ENCODE results near the gene MACC1.

The MACC1 gene

GRCh38 chr7:20218279-20218678 is 1.1 kb upstream of the MACC1 start:
- peaks cover 2% of the 10 kb centered on the region for H3K79me1 ChIP-seq (ENCODE audit: low read length)
- no peak overlapping the region for H3K4ac ChIP-seq (ENCODE audit: low read depth, low read length)
- DNase-seq: peak; percentile 5 to 24
- H4K12ac ChIP-seq (ENCODE audit: low read depth, low read length): no peak overlapping the region
- no peaks in the 10 kb centered on the region for H3K36me3 ChIP-seq (ENCODE audit: control insufficient read depth in 1 of 2, insufficient read depth in 2 of 2, low read length in 2 of 2)
- no peaks in the 10 kb centered on the region for H3K79me2 ChIP-seq (ENCODE audit: control insufficient read depth, insufficient read depth, low read length, poor library complexity)
- no peak overlapping the region for H2BK120ac ChIP-seq (ENCODE audit: insufficient read depth, low read length, poor library complexity)
- no peak overlapping the region for H2BK12ac ChIP-seq (ENCODE audit: low read length)
- no peak overlapping the region for H3K14ac ChIP-seq (ENCODE audit: low read length)
- no peak overlapping the region for H2AK5ac ChIP-seq (ENCODE audit: low read length)
- H3K9me3 ChIP-seq (ENCODE audit: insufficient read depth, low read depth, low read length): no peaks in the 10 kb centered on the region
- no peak overlapping the region for H3K4me3 ChIP-seq (ENCODE audit: low read depth, low read length)
- no peak overlapping the region for H3K23ac ChIP-seq (ENCODE audit: low read length)
- no peak overlapping the region for H2AFZ ChIP-seq (ENCODE audit: insufficient read depth, low read length, poor library complexity)
- H3K4me1 ChIP-seq (ENCODE audit: control insufficient read depth in 1 of 2, insufficient read depth in 2 of 2, low read length in 2 of 2): peaks cover 2 to 5% of the 10 kb centered on the region in 2 experiments
- no peak overlapping the region for H3K4me2 ChIP-seq (ENCODE audit: low read length)
- H3K27me3 ChIP-seq (ENCODE audit: insufficient read depth, low read length): no peaks in the 10 kb centered on the region
- no peak overlapping the region for H3K9ac ChIP-seq (ENCODE audit: low read length)
- no peak overlapping the region for H4K8ac ChIP-seq (ENCODE audit: low read depth, low read length)
- H3K18ac ChIP-seq (ENCODE audit: low read length): no peak overlapping the region
- H2BK5ac ChIP-seq (ENCODE audit: low read depth, low read length, poor library complexity): no peak overlapping the region
- no peak overlapping the region for H3K27ac ChIP-seq (ENCODE audit: low read depth, low read length)
- no peak overlapping the region for H4K91ac ChIP-seq (ENCODE audit: low read depth, low read length)

DNA sequence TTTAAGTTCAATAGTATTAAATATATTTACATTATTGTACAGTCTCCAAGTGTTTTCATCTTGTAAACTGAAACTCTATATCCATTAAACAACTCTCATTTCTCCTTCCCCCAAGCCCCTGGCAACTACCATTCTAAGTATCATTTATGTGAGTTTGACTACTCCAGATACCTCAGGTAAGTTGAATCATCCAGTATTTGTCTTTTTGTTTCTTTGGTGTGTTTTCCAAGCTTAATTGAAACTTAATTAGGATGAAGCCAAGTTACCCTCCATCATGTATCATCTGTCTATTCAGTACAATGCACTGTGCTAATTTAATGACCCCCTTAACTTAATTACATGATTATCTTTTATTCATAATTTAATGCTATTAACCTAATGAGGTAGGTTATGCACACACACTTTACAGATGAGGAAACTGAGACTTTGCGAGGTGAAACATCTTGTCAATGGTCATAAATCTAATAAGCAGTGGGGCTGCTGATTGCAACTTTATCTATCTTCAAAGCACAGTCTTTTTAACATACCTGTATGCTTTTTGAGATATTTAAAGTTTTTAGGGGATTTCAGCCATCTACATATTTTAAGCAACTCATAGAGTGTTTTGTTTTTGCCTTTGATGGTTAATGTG is 663 bp downstream of the MACC1 start:
- Histone ChIP-seq H4K91ac (ENCODE audit: low read depth, low read length) (no peak overlapping the region), H3K4me2 (ENCODE audit: low read length) (no peak overlapping the region), H2BK12ac (ENCODE audit: low read length) (no peak overlapping the region), H3K4ac (ENCODE audit: low read depth, low read length) (no peak overlapping the region), H3K27me3 (ENCODE audit: insufficient read depth, low read length) (no peaks in the 10 kb centered on the region), H3K4me1 (ENCODE audit: control insufficient read depth in 1 of 2, insufficient read depth in 2 of 2, low read length in 2 of 2) (peaks cover 2 to 5% of the 10 kb centered on the region in 2 experiments), H3K23ac (ENCODE audit: low read length) (no peak overlapping the region), H3K18ac (ENCODE audit: low read length) (no peak overlapping the region), H2AFZ (ENCODE audit: insufficient read depth, low read length, poor library complexity) (no peak overlapping the region), H3K4me3 (ENCODE audit: low read depth, low read length) (no peak overlapping the region), H3K79me2 (ENCODE audit: control insufficient read depth, insufficient read depth, low read length, poor library complexity) (no peaks in the 10 kb centered on the region), H2BK5ac (ENCODE audit: low read depth, low read length, poor library complexity) (no peak overlapping the region), H3K36me3 (ENCODE audit: control insufficient read depth in 1 of 2, insufficient read depth in 2 of 2, low read length in 2 of 2) (no peaks in the 10 kb centered on the region), H3K27ac (ENCODE audit: low read depth, low read length) (no peak overlapping the region), H4K12ac (ENCODE audit: low read depth, low read length) (no peak overlapping the region), H2BK120ac (ENCODE audit: insufficient read depth, low read length, poor library complexity) (no peak overlapping the region), H4K8ac (ENCODE audit: low read depth, low read length) (no peak overlapping the region), H3K14ac (ENCODE audit: low read length) (no peak overlapping the region), H2AK5ac (ENCODE audit: low read length) (no peak overlapping the region), H3K9me3 (ENCODE audit: insufficient read depth, low read depth, low read length) (no peaks in the 10 kb centered on the region), H3K79me1 (ENCODE audit: low read length) (peaks cover 2% of the 10 kb centered on the region), H3K9ac (ENCODE audit: low read length) (no peak overlapping the region)
- no peak for DNase-seq
- no CpG with 5 or more reads among the region's 1 CpG for WGBS (ENCODE audit: extremely low coverage, insufficient coverage, insufficient read length)

- no CpG with 5 or more reads among the region's 3 CpGs for WGBS (ENCODE audit: extremely low coverage, insufficient coverage, insufficient read length)
- H2BK12ac ChIP-seq (ENCODE audit: low read length): no peak overlapping the region
- peak; percentile 54 to 70 for DNase-seq
Measured at GRCh38 chr7:20214921-20215669, 2.1 kb downstream of the MACC1 start.

GRCh38 chr7:20214132-20214531 is 3.1 kb downstream of the MACC1 start:
- no peak overlapping the region for H3K4me3 ChIP-seq (ENCODE audit: low read depth, low read length)
- H3K79me2 ChIP-seq (ENCODE audit: control insufficient read depth, insufficient read depth, low read length, poor library complexity): no peaks in the 10 kb centered on the region
- peaks cover 0 to under 1% of the 10 kb centered on the region in 2 experiments for H3K36me3 ChIP-seq (ENCODE audit: control insufficient read depth in 1 of 2, insufficient read depth in 2 of 2, low read length in 2 of 2)
- WGBS (ENCODE audit: extremely low coverage, insufficient coverage, insufficient read length): no CpG with 5 or more reads among the region's 2 CpGs
- H3K4me1 ChIP-seq (ENCODE audit: control insufficient read depth in 1 of 2, insufficient read depth in 2 of 2, low read length in 2 of 2): peaks cover 2% of the 10 kb centered on the region in 2 experiments
- no peak overlapping the region for H4K8ac ChIP-seq (ENCODE audit: low read depth, low read length)
- H3K18ac ChIP-seq (ENCODE audit: low read length): no peak overlapping the region
- H3K4ac ChIP-seq (ENCODE audit: low read depth, low read length): no peak overlapping the region
- no peaks in the 10 kb centered on the region for H3K27me3 ChIP-seq (ENCODE audit: insufficient read depth, low read length)
- DNase-seq: no peak
- H2AK5ac ChIP-seq (ENCODE audit: low read length): no peak overlapping the region
- H2BK12ac ChIP-seq (ENCODE audit: low read length): no peak overlapping the region
- no peak overlapping the region for H3K14ac ChIP-seq (ENCODE audit: low read length)
- no peak overlapping the region for H3K4me2 ChIP-seq (ENCODE audit: low read length)
- H2AFZ ChIP-seq (ENCODE audit: insufficient read depth, low read length, poor library complexity): no peak overlapping the region
- H3K9ac ChIP-seq (ENCODE audit: low read length): no peak overlapping the region
- H3K79me1 ChIP-seq (ENCODE audit: low read length): no peaks in the 10 kb centered on the region
- no peak overlapping the region for H4K12ac ChIP-seq (ENCODE audit: low read depth, low read length)
- H3K27ac ChIP-seq (ENCODE audit: low read depth, low read length): no peak overlapping the region
- no peaks in the 10 kb centered on the region for H3K9me3 ChIP-seq (ENCODE audit: insufficient read depth, low read depth, low read length)
- no peak overlapping the region for H2BK5ac ChIP-seq (ENCODE audit: low read depth, low read length, poor library complexity)
- H4K91ac ChIP-seq (ENCODE audit: low read depth, low read length): no peak overlapping the region
- H2BK120ac ChIP-seq (ENCODE audit: insufficient read depth, low read length, poor library complexity): no peak overlapping the region
- H3K23ac ChIP-seq (ENCODE audit: low read length): no peak overlapping the region

More at GRCh38 chr7:20214921-20215669, 2.1 kb downstream of the MACC1 start:
- Histone ChIP-seq H3K9ac (ENCODE audit: low read length) (no peak overlapping the region), H3K36me3 (ENCODE audit: control insufficient read depth in 1 of 2, insufficient read depth in 2 of 2, low read length in 2 of 2) (no peaks in the 10 kb centered on the region), H3K4me3 (ENCODE audit: low read depth, low read length) (no peak overlapping the region), H3K14ac (ENCODE audit: low read length) (no peak overlapping the region), H3K79me1 (ENCODE audit: low read length) (peaks cover 2% of the 10 kb centered on the region), H3K27me3 (ENCODE audit: insufficient read depth, low read length) (no peaks in the 10 kb centered on the region), H4K12ac (ENCODE audit: low read depth, low read length) (no peak overlapping the region), H3K79me2 (ENCODE audit: control insufficient read depth, insufficient read depth, low read length, poor library complexity) (no peaks in the 10 kb centered on the region), H2AFZ (ENCODE audit: insufficient read depth, low read length, poor library complexity) (no peak overlapping the region), H3K18ac (ENCODE audit: low read length) (no peak overlapping the region), H3K4ac (ENCODE audit: low read depth, low read length) (no peak overlapping the region), H3K4me2 (ENCODE audit: low read length) (no peak overlapping the region), H4K8ac (ENCODE audit: low read depth, low read length) (no peak overlapping the region), H3K9me3 (ENCODE audit: insufficient read depth, low read depth, low read length) (no peaks in the 10 kb centered on the region), H2BK120ac (ENCODE audit: insufficient read depth, low read length, poor library complexity) (no peak overlapping the region), H3K27ac (ENCODE audit: low read depth, low read length) (no peak overlapping the region), H3K4me1 (ENCODE audit: control insufficient read depth in 1 of 2, insufficient read depth in 2 of 2, low read length in 2 of 2) (peaks cover 2 to 4% of the 10 kb centered on the region in 2 experiments), H3K23ac (ENCODE audit: low read length) (no peak overlapping the region), H2BK5ac (ENCODE audit: low read depth, low read length, poor library complexity) (no peak overlapping the region), H4K91ac (ENCODE audit: low read depth, low read length) (no peak overlapping the region), H2AK5ac (ENCODE audit: low read length) (no peak overlapping the region)
